A673 (cell line): ENCODE measurements around the gene DNAAF5. TPM values are rescaled to one million over a fixed set of nuclear protein-coding genes. Genes with fewer than 3 reads are reported as not detected.

Source experiments
- BruUV-seq: library from RNA; stranded (reverse); fragments of 400-500 nt; replicated peaks from 2 replicates; lab custom pipeline; 2021; lab: Mats Ljungman, UMichigan
- CTCF ChIA-PET: fragments of 300-600 bp; sonication (Branson Sonifier 250); formaldehyde crosslinking; loops from one replicate; lab custom pipeline; 2022; ENCODE audit warnings: antibody characterized with exemption; lab: Charles Lee
- POLR2A ChIA-PET: fragments of 300-600 bp; sonication (Branson Sonifier 250); formaldehyde crosslinking; loops from one replicate; lab custom pipeline; 2022; ENCODE audit warnings: antibody characterized with exemption; ENCODE audit not compliant: low non-redundant PET; lab: Charles Lee
- DNase-seq: peaks from one replicate; pipeline ENCODE4 v3.0.0-alpha.2; 2015; ENCODE audit warnings: low spot score
- H3K27ac ChIP-seq: fragments of 200-600 bp; sonication (generic); 2 replicates; pipeline ENCODE4 v1.5.1; 2016; ENCODE audit warnings: mixed run types, low read depth, mild to moderate bottlenecking, mixed read lengths, antibody characterized with exemption, low read length; ENCODE audit not compliant: poor library complexity, severe bottlenecking
- H3K27me3 ChIP-seq: fragments of 200-600 bp; sonication (generic); replicated peaks from 2 replicates; pipeline ENCODE4 v1.6.1; 2017; ENCODE audit warnings: mixed run types, low read depth, mild to moderate bottlenecking, mixed read lengths, antibody characterized with exemption, low read length; ENCODE audit not compliant: insufficient read depth, poor library complexity
- H3K36me3 ChIP-seq: fragments of 200-600 bp; sonication (generic); 2 replicates; pipeline ENCODE4 v1.6.1; 2016; ENCODE audit warnings: mixed run types, mild to moderate bottlenecking, mixed read lengths, antibody characterized with exemption, low read length; ENCODE audit not compliant: insufficient read depth, poor library complexity, severe bottlenecking
- H3K4me1 ChIP-seq: fragments of 200-600 bp; sonication (generic); 2 replicates; pipeline ENCODE4 v1.6.1; 2017; ENCODE audit warnings: mixed run types, mild to moderate bottlenecking, mixed read lengths, antibody characterized with exemption, low read length; ENCODE audit not compliant: insufficient read depth, poor library complexity, severe bottlenecking
- H3K4me3 ChIP-seq: fragments of 200-600 bp; sonication (generic); 2 replicates; pipeline ENCODE4 v1.5.1; 2016; ENCODE audit warnings: low read depth, mixed run types, mild to moderate bottlenecking, mixed read lengths, low read length; ENCODE audit not compliant: poor library complexity, severe bottlenecking
- H3K9me3 ChIP-seq: fragments of 200-600 bp; sonication (generic); 2 replicates; pipeline ENCODE4 v1.6.1; 2016; ENCODE audit warnings: mixed run types, low read depth, mild to moderate bottlenecking, mixed read lengths, antibody characterized with exemption, low read length; ENCODE audit not compliant: poor library complexity, severe bottlenecking
- EZH2 ChIP-seq: fragments of 200-600 bp; sonication (generic); IDR thresholded peaks from 2 replicates; pipeline ENCODE4 v1.6.1; 2017; ENCODE audit warnings: borderline replicate concordance, low read depth, mild to moderate bottlenecking, mixed read lengths, antibody characterized with exemption, low read length; ENCODE audit not compliant: poor library complexity, severe bottlenecking
- intact Hi-C: fragments of 100-400 bp; cut with micrococcal nuclease; formaldehyde crosslinking; loops from one replicate; pipeline ENCODE4 v1.10.0; 2022; ENCODE audit not compliant: unreplicated experiment
- total RNA-seq: library from RNA; stranded (reverse); gene quantifications from 2 replicates; pipeline ENCODE4 v1.2.3, GENCODE V29; 2021
- TF ChIP-seq, protein P1 (sequence below): fragments of 300-800, 200-600 bp; sonication (generic); conservative IDR thresholded peaks from 2 replicates; pipeline ENCODE4 v1.5.1; 2017; ENCODE audit warnings: low read depth, mild to moderate bottlenecking, antibody characterized with exemption, low read length, moderate library complexity, mixed read lengths

Gene DNAAF5
- total RNA-seq, 1 experiment from 2014 or later = 78.1 TPM

DNA sequence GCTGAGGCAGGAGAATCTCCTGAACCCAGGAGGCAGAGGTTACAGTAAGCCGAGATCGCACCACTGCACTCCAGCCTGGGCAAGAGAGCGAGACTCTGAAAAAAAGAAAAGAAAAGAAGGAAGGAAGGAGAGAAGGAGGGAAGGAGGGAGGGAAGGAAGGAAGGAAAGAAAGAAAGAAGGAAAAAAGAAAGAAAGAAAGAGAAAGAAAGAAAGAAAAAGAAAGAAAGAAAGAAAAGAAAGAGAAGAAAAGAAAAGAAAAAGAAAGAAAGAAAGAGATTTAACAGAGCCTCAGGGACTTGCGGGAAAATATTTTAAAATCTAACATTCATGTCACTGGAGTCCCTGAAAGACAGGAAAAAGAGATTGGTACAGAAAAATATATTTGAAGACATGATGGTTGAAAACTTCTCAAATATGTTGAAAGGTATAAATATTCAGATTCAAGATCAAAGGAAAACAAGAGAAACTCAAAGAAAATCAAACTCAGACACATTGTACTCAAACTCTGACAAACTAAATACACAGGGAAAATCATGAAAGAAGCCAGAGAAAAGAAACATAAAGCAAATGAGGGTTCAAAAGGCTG, 25.3 kb upstream of the DNAAF5 start:
- no TSS peak for BruUV-seq
- Histone ChIP-seq H3K27me3 (no peaks in the 10 kb centered on the region), H3K4me1 (no peaks in the 10 kb centered on the region), H3K9me3 (peaks cover 4% of the 10 kb centered on the region), H3K4me3 (no peak overlapping the region), H3K36me3 (no peaks in the 10 kb centered on the region), H3K27ac (no peak overlapping the region)
- CTCF ChIA-PET = no interaction called here
- TF ChIP-seq EZH2 = no peak
- TF ChIP-seq, protein P1, sequence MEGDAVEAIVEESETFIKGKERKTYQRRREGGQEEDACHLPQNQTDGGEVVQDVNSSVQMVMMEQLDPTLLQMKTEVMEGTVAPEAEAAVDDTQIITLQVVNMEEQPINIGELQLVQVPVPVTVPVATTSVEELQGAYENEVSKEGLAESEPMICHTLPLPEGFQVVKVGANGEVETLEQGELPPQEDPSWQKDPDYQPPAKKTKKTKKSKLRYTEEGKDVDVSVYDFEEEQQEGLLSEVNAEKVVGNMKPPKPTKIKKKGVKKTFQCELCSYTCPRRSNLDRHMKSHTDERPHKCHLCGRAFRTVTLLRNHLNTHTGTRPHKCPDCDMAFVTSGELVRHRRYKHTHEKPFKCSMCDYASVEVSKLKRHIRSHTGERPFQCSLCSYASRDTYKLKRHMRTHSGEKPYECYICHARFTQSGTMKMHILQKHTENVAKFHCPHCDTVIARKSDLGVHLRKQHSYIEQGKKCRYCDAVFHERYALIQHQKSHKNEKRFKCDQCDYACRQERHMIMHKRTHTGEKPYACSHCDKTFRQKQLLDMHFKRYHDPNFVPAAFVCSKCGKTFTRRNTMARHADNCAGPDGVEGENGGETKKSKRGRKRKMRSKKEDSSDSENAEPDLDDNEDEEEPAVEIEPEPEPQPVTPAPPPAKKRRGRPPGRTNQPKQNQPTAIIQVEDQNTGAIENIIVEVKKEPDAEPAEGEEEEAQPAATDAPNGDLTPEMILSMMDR = no peak
- no peak for DNase-seq
- POLR2A ChIA-PET = no interaction called here
- intact Hi-C loops = no loop called here

DNA sequence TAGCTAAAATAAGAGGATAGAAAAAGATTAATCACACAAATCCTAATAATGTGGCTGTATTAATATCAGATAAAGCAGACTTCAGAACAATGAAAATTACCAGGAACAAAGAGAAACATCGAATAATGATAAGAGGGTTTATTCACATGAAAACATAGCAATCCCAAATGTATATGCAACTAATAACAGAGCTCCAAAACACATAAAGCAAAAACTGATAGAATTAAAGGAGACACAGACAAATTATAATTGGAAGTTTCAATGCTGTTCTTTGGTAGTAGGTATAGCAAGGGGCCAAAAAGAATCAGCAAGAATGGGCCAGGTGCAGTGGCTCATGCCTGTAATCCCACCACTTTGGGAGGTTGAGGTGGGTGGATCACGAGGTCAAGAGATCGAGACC, 23.4 kb upstream of the DNAAF5 start:
- ChIA-PET POLR2A (no interaction called here), CTCF (no interaction called here)
- Histone ChIP-seq H3K9me3 (peaks cover 4% of the 10 kb centered on the region), H3K27ac (no peak overlapping the region), H3K4me1 (no peaks in the 10 kb centered on the region), H3K36me3 (no peaks in the 10 kb centered on the region), H3K27me3 (no peaks in the 10 kb centered on the region), H3K4me3 (no peak overlapping the region)
- DNase-seq = no peak
- intact Hi-C loops = no loop called here
- BruUV-seq = no TSS peak
- TF ChIP-seq EZH2 = no peak
- TF ChIP-seq, protein P1 = no peak

DNA sequence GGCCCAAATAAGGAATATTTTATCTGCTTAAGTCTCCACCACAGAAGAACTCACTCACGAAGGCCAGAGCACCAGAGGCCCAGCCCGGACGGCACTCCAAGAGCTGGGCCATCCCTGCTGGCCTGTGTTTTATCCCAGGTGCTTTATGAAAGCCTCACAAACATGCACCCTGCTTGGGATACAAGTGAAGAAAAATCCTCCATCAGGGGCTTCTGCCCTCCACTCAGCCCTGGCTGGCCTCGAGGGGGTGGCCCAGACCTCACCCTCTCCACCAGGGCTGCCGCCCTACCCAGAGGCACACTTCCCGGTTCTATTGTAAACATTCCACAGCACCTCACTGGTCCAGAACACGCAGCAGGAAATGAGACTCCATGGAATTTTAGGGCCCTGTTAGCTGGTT, 19.8 kb upstream of the DNAAF5 start:
- ChIA-PET POLR2A (no interaction called here), CTCF (no interaction called here)
- DNase-seq = no peak
- Histone ChIP-seq H3K4me1 (no peaks in the 10 kb centered on the region), H3K4me3 (no peak overlapping the region), H3K9me3 (peaks cover 4% of the 10 kb centered on the region), H3K36me3 (no peaks in the 10 kb centered on the region), H3K27ac (no peak overlapping the region), H3K27me3 (no peaks in the 10 kb centered on the region)
- intact Hi-C loops = no loop called here
- TF ChIP-seq EZH2 = no peak
- TF ChIP-seq, protein P1 = no peak
- BruUV-seq = no TSS peak
